ES-I3 (cell line): ENCODE measurements around the gene ARG2.
"Not testable (repeated sequence)": the region's sequence is repeated elsewhere in the genome, so short reads cannot be mapped to it uniquely, and the experiment has no call there.

ENCODE experiments used
- H3K36me3 ChIP-seq: 2 replicates; pipeline ENCODE4 v1.6.1; 2013; ENCODE audit warnings: mild to moderate bottlenecking, low read length, control low read depth, moderate library complexity; ENCODE audit not compliant: insufficient read depth
- H3K4me1 ChIP-seq: 2 replicates; pipeline ENCODE4 v1.6.1; 2013; ENCODE audit warnings: mild to moderate bottlenecking, control low read depth, low read length; ENCODE audit not compliant: insufficient read depth
- H3K9ac ChIP-seq: 2 replicates; pipeline ENCODE4 v1.6.1; 2013; ENCODE audit warnings: low read depth, mild to moderate bottlenecking, low read length, moderate library complexity
- H3K9me3 ChIP-seq: 2 replicates; pipeline ENCODE4 v1.6.1; 2013; ENCODE audit warnings: mild to moderate bottlenecking, low read length, moderate library complexity; ENCODE audit not compliant: control insufficient read depth, insufficient read depth

ARG2 gene

GRCh38 chr14:67579636-67580035, 40.1 kb upstream of the ARG2 start:
- H3K36me3 ChIP-seq: peaks cover 11% of the 10 kb centered on the region
- H3K9me3 ChIP-seq: no peaks in the 10 kb centered on the region
- H3K9ac ChIP-seq: no peak overlapping the region
- H3K4me1 ChIP-seq: no peaks in the 10 kb centered on the region

- H3K9ac ChIP-seq: no peak overlapping the region
- no peaks in the 10 kb centered on the region for H3K9me3 ChIP-seq
- H3K36me3 ChIP-seq: peaks cover 9% of the 10 kb centered on the region
- H3K4me1 ChIP-seq: no peaks in the 10 kb centered on the region
Observed at GRCh38 chr14:67580336-67581171, 39.2 kb upstream of the ARG2 start.

- Histone ChIP-seq H3K4me1 (no peaks in the 10 kb centered on the region), H3K9me3 (no peaks in the 10 kb centered on the region), H3K36me3 (peaks cover 16% of the 10 kb centered on the region)
Observed at GRCh38 chr14:67581643-67582042, 38.1 kb upstream of the ARG2 start.

GRCh38 chr14:67582061-67582460, 37.7 kb upstream of the ARG2 start:
- peaks cover 16% of the 10 kb centered on the region for H3K36me3 ChIP-seq
- no peaks in the 10 kb centered on the region for H3K4me1 ChIP-seq
- no peak overlapping the region for H3K9ac ChIP-seq
- no peaks in the 10 kb centered on the region for H3K9me3 ChIP-seq

More at GRCh38 chr14:67581643-67582042, 38.1 kb upstream of the ARG2 start:
- no peak overlapping the region for H3K9ac ChIP-seq

- Histone ChIP-seq H3K9ac (no peak overlapping the region), H3K36me3 (peaks cover 16% of the 10 kb centered on the region), H3K4me1 (no peaks in the 10 kb centered on the region), H3K9me3 (no peaks in the 10 kb centered on the region)
Observed at GRCh38 chr14:67583711-67584644, 35.7 kb upstream of the ARG2 start.

- Histone ChIP-seq H3K9ac (no peak overlapping the region), H3K9me3 (no peaks in the 10 kb centered on the region), H3K4me1 (no peaks in the 10 kb centered on the region), H3K36me3 (peaks cover 12% of the 10 kb centered on the region)
Observed at GRCh38 chr14:67584978-67585377, 34.7 kb upstream of the ARG2 start.

- H3K9ac ChIP-seq: no peak overlapping the region
- no peaks in the 10 kb centered on the region for H3K4me1 ChIP-seq
- H3K36me3 ChIP-seq: peaks cover 12% of the 10 kb centered on the region
- H3K9me3 ChIP-seq: no peaks in the 10 kb centered on the region
Observed at GRCh38 chr14:67586369-67586768, 33.4 kb upstream of the ARG2 start.

- peaks cover 10% of the 10 kb centered on the region for H3K36me3 ChIP-seq
- no peak overlapping the region for H3K9ac ChIP-seq
- H3K9me3 ChIP-seq: no peaks in the 10 kb centered on the region
- H3K4me1 ChIP-seq: no peaks in the 10 kb centered on the region
Observed at GRCh38 chr14:67589204-67589770, 30.4 kb upstream of the ARG2 start.

GRCh38 chr14:67593650-67594049, 26.1 kb upstream of the ARG2 start:
- H3K9me3 ChIP-seq, H3K4me1 ChIP-seq, H3K9ac ChIP-seq, H3K36me3 ChIP-seq: not testable (repeated sequence)

- Histone ChIP-seq H3K9me3 (no peaks in the 10 kb centered on the region), H3K9ac (no peak overlapping the region), H3K4me1 (no peaks in the 10 kb centered on the region), H3K36me3 (no peaks in the 10 kb centered on the region; the same call in 1 of the 2 replicates)
Observed at GRCh38 chr14:67595392-67595791, 24.3 kb upstream of the ARG2 start.

- Histone ChIP-seq H3K9me3 (no peaks in the 10 kb centered on the region), H3K36me3 (no peaks in the 10 kb centered on the region), H3K9ac (peak within 1 kb of the TSS; percentile 89), H3K4me1 (no peaks in the 10 kb centered on the region)
Observed at GRCh38 chr14:67599698-67600561, 19.8 kb upstream of the ARG2 start, which contains the start of gene PIGH. TSS of gene PIGH (minus strand) at chr14:67600268. CDS start at chr14:67600203, 65 bp downstream.

- peak overlapping the region; percentile 89 for H3K9ac ChIP-seq
- H3K9me3 ChIP-seq, H3K4me1 ChIP-seq, H3K36me3 ChIP-seq: not testable (repeated sequence)
Observed at GRCh38 chr14:67600562-67600974, 19.2 kb upstream of the ARG2 start.

- H3K36me3 ChIP-seq: no peaks in the 10 kb centered on the region
- H3K4me1 ChIP-seq: no peaks in the 10 kb centered on the region
- no peaks in the 10 kb centered on the region for H3K9me3 ChIP-seq
- no peak overlapping the region for H3K9ac ChIP-seq
Observed at GRCh38 chr14:67602076-67602475, 17.6 kb upstream of the ARG2 start.
